WTC11 (cell line): ENCODE results near the gene KCNMA1.

ENCODE experiments used
- JUN ChIP-seq: sonication (generic); formaldehyde crosslinking; IDR thresholded peaks from 2 replicates; pipeline ENCODE4 v1.8.0; 2023; ENCODE audit warnings: mild to moderate bottlenecking, missing genetic modification reagents
- NR3C1 ChIP-seq: sonication (generic); formaldehyde crosslinking; conservative IDR thresholded peaks from 2 replicates; pipeline ENCODE4 v1.8.1; 2023; ENCODE audit warnings: low read depth, mild to moderate bottlenecking, missing genetic modification reagents
- OVOL2 ChIP-seq: fragments of 250-450 bp; sonication (Bioruptor Pico); IDR thresholded peaks from 2 replicates; pipeline ENCODE4 v1.9.0; 2021; ENCODE audit warnings: mild to moderate bottlenecking, borderline replicate concordance
- SP1 ChIP-seq: sonication (generic); formaldehyde crosslinking; conservative IDR thresholded peaks from 2 replicates; pipeline ENCODE4 v1.8.1; 2022; ENCODE audit warnings: missing genetic modification reagents
- ZNF263 ChIP-seq: sonication (generic); formaldehyde crosslinking; IDR thresholded peaks from 2 replicates; pipeline ENCODE4 v1.8.1; 2022; ENCODE audit warnings: low read depth, mild to moderate bottlenecking, moderate library complexity, missing genetic modification reagents
- TF ChIP-seq, protein P1 (sequence below): sonication (generic); formaldehyde crosslinking; IDR thresholded peaks from 2 replicates; pipeline ENCODE4 v1.8.0; 2022; ENCODE audit warnings: mild to moderate bottlenecking, missing genetic modification reagents
- TF ChIP-seq, protein P2 (sequence below): sonication (generic); formaldehyde crosslinking; IDR thresholded peaks from 2 replicates; pipeline ENCODE4 v1.8.0; 2022; ENCODE audit warnings: mild to moderate bottlenecking, missing genetic modification reagents
- TF ChIP-seq, protein P3 (sequence below): fragments of 200-600 bp; IDR thresholded peaks from 2 replicates; pipeline ENCODE4 v1.8.0; 2022; ENCODE audit warnings: antibody characterized with exemption
- TF ChIP-seq, protein P4 (sequence below): fragments of 250-450 bp; sonication (Bioruptor Pico); IDR thresholded peaks from 2 replicates; pipeline ENCODE4 v1.9.0; 2021; ENCODE audit warnings: moderate library complexity, mild to moderate bottlenecking, inconsistent platforms, borderline replicate concordance
- TF ChIP-seq, protein P5 (sequence below): fragments of 250-450 bp; sonication (Bioruptor Pico); IDR thresholded peaks from 2 replicates; pipeline ENCODE4 v2.1.2; 2022; ENCODE audit warnings: mild to moderate bottlenecking, moderate library complexity
- TF ChIP-seq, protein P6 (sequence below): sonication (generic); formaldehyde crosslinking; IDR thresholded peaks from 2 replicates; pipeline ENCODE4 v1.8.1; 2022; ENCODE audit warnings: low read depth, mild to moderate bottlenecking, moderate library complexity, missing genetic modification reagents, borderline replicate concordance

DNA sequence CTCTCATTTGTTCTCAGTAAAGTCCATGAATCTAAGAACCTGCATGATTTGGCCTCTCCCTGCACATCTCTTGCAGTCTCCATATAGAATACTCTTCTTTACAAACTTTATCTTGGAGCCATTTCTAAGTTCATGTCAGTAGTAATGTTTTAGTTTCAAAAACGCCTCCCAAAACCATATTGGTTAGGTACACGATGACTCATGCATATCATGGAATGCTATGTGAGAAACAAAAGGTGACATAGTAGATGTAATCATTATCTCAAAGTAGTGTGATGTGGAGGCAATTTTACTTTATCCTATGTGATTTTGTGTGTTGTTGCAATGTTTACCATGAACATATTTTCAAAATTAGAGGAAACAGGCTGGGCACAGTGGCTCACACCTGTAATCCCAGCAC, 520.7 kb downstream of the KCNMA1 start:
- TF ChIP-seq, protein P1, sequence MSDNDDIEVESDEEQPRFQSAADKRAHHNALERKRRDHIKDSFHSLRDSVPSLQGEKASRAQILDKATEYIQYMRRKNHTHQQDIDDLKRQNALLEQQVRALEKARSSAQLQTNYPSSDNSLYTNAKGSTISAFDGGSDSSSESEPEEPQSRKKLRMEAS (CRISPR knock-in tag): no peak
- TF ChIP-seq, protein P2, sequence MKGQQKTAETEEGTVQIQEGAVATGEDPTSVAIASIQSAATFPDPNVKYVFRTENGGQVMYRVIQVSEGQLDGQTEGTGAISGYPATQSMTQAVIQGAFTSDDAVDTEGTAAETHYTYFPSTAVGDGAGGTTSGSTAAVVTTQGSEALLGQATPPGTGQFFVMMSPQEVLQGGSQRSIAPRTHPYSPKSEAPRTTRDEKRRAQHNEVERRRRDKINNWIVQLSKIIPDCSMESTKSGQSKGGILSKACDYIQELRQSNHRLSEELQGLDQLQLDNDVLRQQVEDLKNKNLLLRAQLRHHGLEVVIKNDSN: no peak
- TF ChIP-seq, protein P3, sequence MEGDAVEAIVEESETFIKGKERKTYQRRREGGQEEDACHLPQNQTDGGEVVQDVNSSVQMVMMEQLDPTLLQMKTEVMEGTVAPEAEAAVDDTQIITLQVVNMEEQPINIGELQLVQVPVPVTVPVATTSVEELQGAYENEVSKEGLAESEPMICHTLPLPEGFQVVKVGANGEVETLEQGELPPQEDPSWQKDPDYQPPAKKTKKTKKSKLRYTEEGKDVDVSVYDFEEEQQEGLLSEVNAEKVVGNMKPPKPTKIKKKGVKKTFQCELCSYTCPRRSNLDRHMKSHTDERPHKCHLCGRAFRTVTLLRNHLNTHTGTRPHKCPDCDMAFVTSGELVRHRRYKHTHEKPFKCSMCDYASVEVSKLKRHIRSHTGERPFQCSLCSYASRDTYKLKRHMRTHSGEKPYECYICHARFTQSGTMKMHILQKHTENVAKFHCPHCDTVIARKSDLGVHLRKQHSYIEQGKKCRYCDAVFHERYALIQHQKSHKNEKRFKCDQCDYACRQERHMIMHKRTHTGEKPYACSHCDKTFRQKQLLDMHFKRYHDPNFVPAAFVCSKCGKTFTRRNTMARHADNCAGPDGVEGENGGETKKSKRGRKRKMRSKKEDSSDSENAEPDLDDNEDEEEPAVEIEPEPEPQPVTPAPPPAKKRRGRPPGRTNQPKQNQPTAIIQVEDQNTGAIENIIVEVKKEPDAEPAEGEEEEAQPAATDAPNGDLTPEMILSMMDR: no peak
- TF ChIP-seq, protein P4, sequence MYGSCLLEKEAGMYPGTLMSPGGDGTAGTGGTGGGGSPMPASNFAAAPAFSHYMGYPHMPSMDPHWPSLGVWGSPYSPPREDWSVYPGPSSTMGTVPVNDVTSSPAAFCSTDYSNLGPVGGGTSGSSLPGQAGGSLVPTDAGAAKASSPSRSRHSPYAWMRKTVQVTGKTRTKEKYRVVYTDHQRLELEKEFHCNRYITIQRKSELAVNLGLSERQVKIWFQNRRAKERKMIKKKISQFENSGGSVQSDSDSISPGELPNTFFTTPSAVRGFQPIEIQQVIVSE (CRISPR knock-in tag): no peak
- TF ChIP-seq OVOL2 (CRISPR knock-in tag) (no peak), ZNF263 (CRISPR knock-in tag) (no peak), SP1 (CRISPR knock-in tag) (no peak), JUN (no peak), NR3C1 (CRISPR knock-in tag) (no peak)
- TF ChIP-seq, protein P5, sequence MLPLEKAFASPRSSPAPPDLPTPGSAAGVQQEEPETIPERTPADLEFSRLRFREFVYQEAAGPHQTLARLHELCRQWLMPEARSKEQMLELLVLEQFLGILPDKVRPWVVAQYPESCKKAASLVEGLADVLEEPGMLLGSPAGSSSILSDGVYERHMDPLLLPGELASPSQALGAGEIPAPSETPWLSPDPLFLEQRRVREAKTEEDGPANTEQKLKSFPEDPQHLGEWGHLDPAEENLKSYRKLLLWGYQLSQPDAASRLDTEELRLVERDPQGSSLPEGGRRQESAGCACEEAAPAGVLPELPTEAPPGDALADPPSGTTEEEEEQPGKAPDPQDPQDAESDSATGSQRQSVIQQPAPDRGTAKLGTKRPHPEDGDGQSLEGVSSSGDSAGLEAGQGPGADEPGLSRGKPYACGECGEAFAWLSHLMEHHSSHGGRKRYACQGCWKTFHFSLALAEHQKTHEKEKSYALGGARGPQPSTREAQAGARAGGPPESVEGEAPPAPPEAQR (CRISPR knock-in tag): no peak
- TF ChIP-seq, protein P6, sequence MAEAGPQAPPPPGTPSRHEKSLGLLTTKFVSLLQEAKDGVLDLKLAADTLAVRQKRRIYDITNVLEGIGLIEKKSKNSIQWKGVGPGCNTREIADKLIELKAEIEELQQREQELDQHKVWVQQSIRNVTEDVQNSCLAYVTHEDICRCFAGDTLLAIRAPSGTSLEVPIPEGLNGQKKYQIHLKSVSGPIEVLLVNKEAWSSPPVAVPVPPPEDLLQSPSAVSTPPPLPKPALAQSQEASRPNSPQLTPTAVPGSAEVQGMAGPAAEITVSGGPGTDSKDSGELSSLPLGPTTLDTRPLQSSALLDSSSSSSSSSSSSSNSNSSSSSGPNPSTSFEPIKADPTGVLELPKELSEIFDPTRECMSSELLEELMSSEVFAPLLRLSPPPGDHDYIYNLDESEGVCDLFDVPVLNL (CRISPR knock-in tag): no peak
